Activated T-cell treated with anti-CD3 and anti-CD28 coated beads for 24 hours (primary cell): ENCODE results near the gene PLTP.
"Not testable (repeated sequence)": the region's sequence is repeated elsewhere in the genome, so short reads cannot be mapped to it uniquely, and the experiment has no call there.

Experiments
- DNase-seq: peaks from one replicate; pipeline ENCODE4 v3.0.0-alpha.2; 2020; ENCODE audit warnings: low read depth

PLTP gene

GRCh38 chr20:45944151-45944964, 32.4 kb upstream of the PLTP start:
- DNase-seq, result no peak

GRCh38 chr20:45943613-45944012, 31.7 kb upstream of the PLTP start:
- no peak for DNase-seq

- no peak for DNase-seq
Measured at GRCh38 chr20:45940469-45940868, 28.5 kb upstream of the PLTP start.

GRCh38 chr20:45940053-45940452, 28.1 kb upstream of the PLTP start:
- no peak for DNase-seq

GRCh38 chr20:45938727-45939438, 26.9 kb upstream of the PLTP start:
- DNase-seq, result no peak

GRCh38 chr20:45937765-45938164, 25.8 kb upstream of the PLTP start:
- no peak for DNase-seq

GRCh38 chr20:45935416-45936046, 23.6 kb upstream of the PLTP start:
- no peak for DNase-seq

- peak; percentile 97 for DNase-seq
Measured at GRCh38 chr20:45934586-45935415, 22.8 kb upstream of the PLTP start, which contains the start of gene PCIF1. TSS of gene PCIF1 (plus strand) at chr20:45934683. CDS start at chr20:45939000, 4,317 bp downstream.

GRCh38 chr20:45934046-45934585, 22.2 kb upstream of the PLTP start:
- peak; percentile 16 for DNase-seq

GRCh38 chr20:45933266-45934045, 21.5 kb upstream of the PLTP start:
- DNase-seq, result peak; percentile 51

- DNase-seq, result not testable (repeated sequence)
Measured at GRCh38 chr20:45931680-45932079, 19.7 kb upstream of the PLTP start.

- no peak for DNase-seq
Measured at GRCh38 chr20:45927071-45927878, 15.3 kb upstream of the PLTP start.

- no peak for DNase-seq
Measured at GRCh38 chr20:45926731-45927070, 14.7 kb upstream of the PLTP start.

- no peak for DNase-seq
Measured at GRCh38 chr20:45925821-45926506, 14.0 kb upstream of the PLTP start.

- no peak for DNase-seq
Measured at GRCh38 chr20:45924391-45925261, 12.7 kb upstream of the PLTP start.

GRCh38 chr20:45921337-45922189, 9.6 kb upstream of the PLTP start:
- DNase-seq, result no peak
